K562 (cell line): ENCODE results near the gene OBSCN. TPM values are rescaled to one million over a fixed set of nuclear protein-coding genes. Genes with fewer than 3 reads are reported as not detected.

Experiments
- CBFB ChIP-seq: sonication (generic); formaldehyde crosslinking; IDR thresholded peaks from 2 replicates; pipeline ENCODE4 v1.4.0; 2020; ENCODE audit warnings: mild to moderate bottlenecking, missing genetic modification reagents
- ELF2 ChIP-seq: fragments of 250-450 bp; sonication (Bioruptor Pico); IDR thresholded peaks from 2 replicates; pipeline ENCODE4 v1.5.0; 2021; ENCODE audit warnings: mild to moderate bottlenecking
- LEF1 ChIP-seq: fragments of 450-650 bp; IDR thresholded peaks from 2 replicates; pipeline ENCODE4 v1.6.1; 2016; ENCODE audit warnings: mild to moderate bottlenecking
- MAFG ChIP-seq: fragments of 450-650 bp; conservative IDR thresholded peaks from 2 replicates; pipeline ENCODE4 v1.6.1; 2016; ENCODE audit warnings: missing genetic modification characterization, missing compliant biosample characterization
- MTA2 ChIP-seq: fragments of 450-650 bp; IDR thresholded peaks from 2 replicates; pipeline ENCODE4 v1.6.1; 2016; ENCODE audit warnings: low read depth
- MYC ChIP-seq, 2 experiments: fragments of 250-450 bp in 1 of 2; sonication (Bioruptor Pico) in 1 of 2; IDR thresholded peaks; 2 replicates each; pipeline versions ENCODE4 v1.5.1 to v1.6.1; 2012 to 2021; ENCODE audit warnings: low read depth in 2 of 2, borderline replicate concordance in 1 of 2, improper control_type of control experiment in 1 of 2, low read length in 1 of 2, mild to moderate bottlenecking in 1 of 2, moderate library complexity in 1 of 2
- RREB1 ChIP-seq: fragments of 250-450 bp; sonication (Bioruptor Pico); IDR thresholded peaks from 2 replicates; pipeline ENCODE4 v1.4.0; 2020
- SIX5 ChIP-seq, 2 experiments: IDR thresholded peaks; 2 replicates each; pipeline ENCODE4 v1.6.1; 2011; ENCODE audit warnings: low read length in 2 of 2, borderline replicate concordance in 1 of 2, low read depth in 1 of 2, mild to moderate bottlenecking in 1 of 2, moderate library complexity in 1 of 2; ENCODE audit not compliant: insufficient read depth in 1 of 2
- SRSF9 ChIP-seq: fragments of 200-400 bp; formaldehyde crosslinking; IDR thresholded peaks from 2 replicates; pipeline ENCODE4 v1.6.1; 2017; ENCODE audit warnings: low read depth, low read length, borderline replicate concordance
- ZNF121 ChIP-seq: sonication (generic); formaldehyde crosslinking; conservative IDR thresholded peaks from 2 replicates; pipeline ENCODE4 v1.8.0; 2022; ENCODE audit warnings: missing genetic modification reagents
- ZZZ3 ChIP-seq: fragments of 450-650 bp; IDR thresholded peaks from 2 replicates; pipeline ENCODE4 v1.6.1; 2016; ENCODE audit warnings: antibody characterized with exemption, mild to moderate bottlenecking, moderate library complexity
- polyA plus RNA-seq, 8 experiments: library from polyadenylated mRNA; depleted of rRNA in 4 of 8; stranded (reverse) in 5 of 8; unstranded in 3 of 8; fragments of >200 nt; fragmentation: Nextera tagmentation in 2 of 8; fragmentation: Illumina TruSeq in 1 of 8; extraction: Ambion mirVana in 2 of 8; extraction: Trizol in 1 of 8; gene quantifications; 2 replicates each; pipeline versions ENCODE4 v1.2.1 to v1.2.3, GENCODE V29; 2011 to 2014; ENCODE audit warnings: inconsistent platforms in 1 of 8, missing spikeins in 1 of 8
- total RNA-seq, 7 experiments: library from RNA; depleted of rRNA in 6 of 7; stranded (reverse); fragments of >200 nt in 6 of 7; fragmentation: Illumina TruSeq in 2 of 7; extraction: Trizol in 2 of 7; gene quantifications; 2 replicates each; pipeline versions ENCODE4 v1.2.1 to v1.2.3, GENCODE V29; 2011 to 2021; ENCODE audit warnings: low replicate concordance in 1 of 7
- TF ChIP-seq, protein P1 (sequence below): fragments of 200-800 bp; sonication (Bioruptor generic); IDR thresholded peaks from 2 replicates; pipeline ENCODE4 v1.6.1; 2016; ENCODE audit warnings: missing genetic modification characterization, missing compliant biosample characterization
- TF ChIP-seq, protein P2 (sequence below): sonication (generic); formaldehyde crosslinking; IDR thresholded peaks from 2 replicates; pipeline ENCODE4 v1.8.1; 2023; ENCODE audit warnings: mild to moderate bottlenecking, missing genetic modification reagents, moderate library complexity

The OBSCN gene
- total and polyA plus RNA-seq, 9 of the 15 experiments (the other 6 are each of a cell fraction or from before 2014, with no cell fraction given) = 0.18 to 19.7 (median 3.6) TPM

DNA sequence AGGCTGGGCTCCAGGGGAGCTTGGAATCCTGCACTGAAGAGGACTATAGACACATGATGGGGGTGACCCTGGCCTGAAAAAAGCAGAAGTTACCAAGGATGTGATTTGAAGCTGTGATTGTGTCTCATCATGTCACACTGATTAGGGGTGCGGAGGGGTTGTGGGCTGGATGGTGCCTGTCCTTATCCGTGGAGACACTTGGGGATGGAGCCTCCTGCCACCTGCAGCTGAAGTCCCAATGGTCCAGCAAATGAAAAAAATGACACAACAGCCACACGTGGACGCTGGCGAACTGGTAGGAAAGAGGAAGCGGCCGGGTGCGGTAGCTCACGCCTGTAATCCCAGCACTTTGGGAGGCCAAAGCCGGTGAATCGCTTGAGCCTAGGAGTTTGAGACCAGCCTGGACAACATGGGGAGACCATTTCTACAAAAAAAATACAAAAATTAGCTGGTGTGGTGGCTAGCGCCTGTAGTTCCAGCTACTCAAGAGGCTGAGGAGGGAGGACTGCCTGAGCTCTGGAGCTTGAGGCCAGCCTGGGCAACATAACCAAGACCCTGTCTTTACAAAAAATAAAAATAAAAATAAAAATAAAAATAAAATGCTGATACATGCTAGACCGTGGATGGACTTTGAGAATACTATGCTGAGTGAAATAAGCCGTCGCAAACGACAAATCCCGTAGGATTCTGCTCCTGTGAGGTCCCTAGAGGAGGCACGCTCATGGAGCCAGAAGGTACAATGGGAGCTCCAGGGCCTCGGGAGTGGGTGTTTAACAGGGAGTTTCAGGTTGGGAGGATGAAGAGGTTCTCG lies 43.1 kb upstream of the OBSCN start (continued):
- TF ChIP-seq, protein P1, sequence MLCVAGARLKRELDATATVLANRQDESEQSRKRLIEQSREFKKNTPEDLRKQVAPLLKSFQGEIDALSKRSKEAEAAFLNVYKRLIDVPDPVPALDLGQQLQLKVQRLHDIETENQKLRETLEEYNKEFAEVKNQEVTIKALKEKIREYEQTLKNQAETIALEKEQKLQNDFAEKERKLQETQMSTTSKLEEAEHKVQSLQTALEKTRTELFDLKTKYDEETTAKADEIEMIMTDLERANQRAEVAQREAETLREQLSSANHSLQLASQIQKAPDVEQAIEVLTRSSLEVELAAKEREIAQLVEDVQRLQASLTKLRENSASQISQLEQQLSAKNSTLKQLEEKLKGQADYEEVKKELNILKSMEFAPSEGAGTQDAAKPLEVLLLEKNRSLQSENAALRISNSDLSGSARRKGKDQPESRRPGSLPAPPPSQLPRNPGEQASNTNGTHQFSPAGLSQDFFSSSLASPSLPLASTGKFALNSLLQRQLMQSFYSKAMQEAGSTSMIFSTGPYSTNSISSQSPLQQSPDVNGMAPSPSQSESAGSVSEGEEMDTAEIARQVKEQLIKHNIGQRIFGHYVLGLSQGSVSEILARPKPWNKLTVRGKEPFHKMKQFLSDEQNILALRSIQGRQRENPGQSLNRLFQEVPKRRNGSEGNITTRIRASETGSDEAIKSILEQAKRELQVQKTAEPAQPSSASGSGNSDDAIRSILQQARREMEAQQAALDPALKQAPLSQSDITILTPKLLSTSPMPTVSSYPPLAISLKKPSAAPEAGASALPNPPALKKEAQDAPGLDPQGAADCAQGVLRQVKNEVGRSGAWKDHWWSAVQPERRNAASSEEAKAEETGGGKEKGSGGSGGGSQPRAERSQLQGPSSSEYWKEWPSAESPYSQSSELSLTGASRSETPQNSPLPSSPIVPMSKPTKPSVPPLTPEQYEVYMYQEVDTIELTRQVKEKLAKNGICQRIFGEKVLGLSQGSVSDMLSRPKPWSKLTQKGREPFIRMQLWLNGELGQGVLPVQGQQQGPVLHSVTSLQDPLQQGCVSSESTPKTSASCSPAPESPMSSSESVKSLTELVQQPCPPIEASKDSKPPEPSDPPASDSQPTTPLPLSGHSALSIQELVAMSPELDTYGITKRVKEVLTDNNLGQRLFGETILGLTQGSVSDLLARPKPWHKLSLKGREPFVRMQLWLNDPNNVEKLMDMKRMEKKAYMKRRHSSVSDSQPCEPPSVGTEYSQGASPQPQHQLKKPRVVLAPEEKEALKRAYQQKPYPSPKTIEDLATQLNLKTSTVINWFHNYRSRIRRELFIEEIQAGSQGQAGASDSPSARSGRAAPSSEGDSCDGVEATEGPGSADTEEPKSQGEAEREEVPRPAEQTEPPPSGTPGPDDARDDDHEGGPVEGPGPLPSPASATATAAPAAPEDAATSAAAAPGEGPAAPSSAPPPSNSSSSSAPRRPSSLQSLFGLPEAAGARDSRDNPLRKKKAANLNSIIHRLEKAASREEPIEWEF (CRISPR knock-in tag) = no peak
- TF ChIP-seq RREB1 (CRISPR knock-in tag) (peak; percentile 84; the same call in 1 of the 2 replicates), SIX5 (IDR thresholded peaks at IDR 0.05; ENCODE audit: borderline replicate concordance in 1 of 2, insufficient read depth in 1 of 2, low read depth in 1 of 2, low read length in 2 of 2) (no peak), MAFG (tag) (no peak), CBFB (peak; percentile 62; the same call in 1 of the 2 replicates), MYC (IDR thresholded peaks at IDR 0.05; ENCODE audit: low read depth, low read length) (peak; percentile 87), MYC (CRISPR knock-in tag; IDR thresholded peaks at IDR 0.05; ENCODE audit: borderline replicate concordance, low read depth) (no peak), ZZZ3 (no peak), ZNF121 (CRISPR knock-in tag) (no peak), SRSF9 (no peak), LEF1 (no peak), MTA2 (peak; percentile 55; the same call in 1 of the 2 replicates), ELF2 (no peak)
- TF ChIP-seq, protein P2, sequence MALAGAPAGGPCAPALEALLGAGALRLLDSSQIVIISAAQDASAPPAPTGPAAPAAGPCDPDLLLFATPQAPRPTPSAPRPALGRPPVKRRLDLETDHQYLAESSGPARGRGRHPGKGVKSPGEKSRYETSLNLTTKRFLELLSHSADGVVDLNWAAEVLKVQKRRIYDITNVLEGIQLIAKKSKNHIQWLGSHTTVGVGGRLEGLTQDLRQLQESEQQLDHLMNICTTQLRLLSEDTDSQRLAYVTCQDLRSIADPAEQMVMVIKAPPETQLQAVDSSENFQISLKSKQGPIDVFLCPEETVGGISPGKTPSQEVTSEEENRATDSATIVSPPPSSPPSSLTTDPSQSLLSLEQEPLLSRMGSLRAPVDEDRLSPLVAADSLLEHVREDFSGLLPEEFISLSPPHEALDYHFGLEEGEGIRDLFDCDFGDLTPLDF (CRISPR knock-in tag) = no peak
